Heart right ventricle (tissue), 16 donors: ENCODE measurements around the gene FCGBP. TPM values are rescaled to one million over a fixed set of nuclear protein-coding genes. Genes with fewer than 3 reads are reported as not detected.

Experiments
- ATAC-seq, 8 donors: fragments of 200-7000 bp; cut with Tn5 transposase; one replicate each; pipeline ENCODE4 v1.9.1; 2020; ENCODE audit warnings: mild to moderate bottlenecking in 8 of 8, moderate library complexity in 8 of 8, moderate number of reproducible peaks in 1 of 8
- DNase-seq, 2 donors: peaks; one replicate each; pipeline ENCODE4 v3.0.0-alpha.2; 2020
- H3K27ac ChIP-seq, 10 donors: fragments of 200-600 bp; sonication (generic) in 2 of 10; one replicate each; pipeline versions ENCODE4 v1.5.0 to v1.8.0; 2020 to 2022; ENCODE audit warnings: mild to moderate bottlenecking in 3 of 10
- H3K27me3 ChIP-seq, 7 donors: fragments of 200-600 bp; one replicate each; pipeline ENCODE4 v1.8.0; 2021 to 2022; ENCODE audit warnings: mild to moderate bottlenecking in 2 of 7
- H3K36me3 ChIP-seq, 9 donors: fragments of 200-600 bp; sonication (generic) in 1 of 9; one replicate each; pipeline versions ENCODE4 v1.5.0 to v1.8.0; 2020 to 2022; ENCODE audit warnings: mild to moderate bottlenecking in 2 of 9
- H3K4me1 ChIP-seq, 9 donors: fragments of 200-600 bp; sonication (generic) in 1 of 9; one replicate each; pipeline versions ENCODE4 v1.5.0 to v1.8.0; 2020 to 2022; ENCODE audit warnings: mild to moderate bottlenecking in 4 of 9
- H3K4me3 ChIP-seq, 10 donors: fragments of 200-600 bp; sonication (generic) in 2 of 10; one replicate each; pipeline versions ENCODE4 v1.5.0 to v1.8.0; 2020 to 2022; ENCODE audit warnings: mild to moderate bottlenecking in 7 of 10, moderate library complexity in 2 of 10
- H3K9me3 ChIP-seq, 11 donors: fragments of 200-600 bp in 10 of 11; sonication (generic) in 2 of 11; one replicate each; pipeline versions ENCODE4 v1.5.0 to v1.8.0; 2013 to 2022; ENCODE audit warnings: mild to moderate bottlenecking in 2 of 11, control low read depth in 1 of 11, moderate library complexity in 1 of 11
- CTCF ChIP-seq, 9 donors: fragments of 200-600 bp; sonication (generic) in 2 of 9; IDR thresholded peaks; one replicate each; pipeline versions ENCODE4 v1.5.0 to v1.8.0; 2021 to 2022; ENCODE audit warnings: antibody characterized with exemption in 9 of 9, mild to moderate bottlenecking in 5 of 9, moderate library complexity in 1 of 9
- WGBS, 2 donors: extraction: QIAGEN DNeasy Blood & Tissue Kit; methylation state at CpG; one replicate each; pipeline ENCODE4 v1.1.7; 2013; ENCODE audit warnings: inconsistent platforms in 1 of 2; 5-methylcytosine and 5-hydroxymethylcytosine counted together
- intact Hi-C, 10 donors: fragments of 100-400 bp; cut with DNase I; formaldehyde crosslinking; loops; one replicate each; pipeline versions ENCODE4 v1.11.1 to v1.14.2; 2022
- polyA plus RNA-seq, 2 donors: library from polyadenylated mRNA; stranded (reverse); fragments of 200-250 nt; gene quantifications; one replicate each; pipeline ENCODE4 v1.2.3, GENCODE V29; 2013
- total RNA-seq, 10 donors: library from RNA; stranded (reverse); fragmentation: NEBNext Ultra II Directional in 3 of 10; extraction: Animal tissue kit (Norgen Biotek cat#: 25700) in 3 of 10; gene quantifications; one replicate each; pipeline versions ENCODE4 v1.2.1 to v1.2.4, GENCODE V29; 2021 to 2023
- donor health status: Arrhythmogenic right ventricular cardiomyopathy.
- donor health status: ischemic (EF 13 %, LVEDD 7.1; RV severe dilation, severe dysfunction).
- donor health status: healthy with polysubstance abuse.
- donor health status: DM: no; HTN: yes; CAD: no.
- donor health status: DM: no; HTN: no; CAD: no.
- donor health status: ischemic (EF 25% LVEDD 6.9; RV normal size, moderate dysfunction).
- donor health status: ischemic (EF 25% LVEDD 5.7; RV mildly dilated, moderate dysfunction).
- donor health status: healthy.
- donor health status: DM: yes; HTN: yes; CAD: no.
- donor health status: Ischemic cardiomyopathy.
- donor health status: ischemic (EF 35%, LVEDD 5.7; RV mildly dilated, moderate dysfunction).
- donor health status: nonischemic (EF 11% LVEDD 7.7; RV severe dilation, severe dysfunction).
- donor health status: DM: yes; HTN: yes; CAD: no.
- donor health status: PGD.
- donor health status: ischemic (EF 29% LVEDD 5.4; RV normal size, mild dysfunction).
- donor health status: nonischemic (EF 23%, LVEDD 6.1; RV moderate dilation, normal function).

FCGBP gene
- total and polyA plus RNA-seq, 12 donors = 0.30 to 42.3 (median 1.5) TPM

GRCh38 chr19:39940221-39940833, 5.9 kb upstream of the FCGBP start:
- H3K9me3 ChIP-seq = peaks cover 0 to 26% (median 10%) of the 10 kb centered on the region in 11 donors
- no peak for DNase-seq
- H3K27me3 ChIP-seq = peaks cover 0 to 52% (median 9%) of the 10 kb centered on the region in 7 donors
- 57 to 74% methylated on average over 1 of the region's 1 CpG for WGBS, 2 donors
- H3K36me3 ChIP-seq = no peaks in the 10 kb centered on the region
- no peak for TF ChIP-seq CTCF (IDR thresholded peaks at IDR 0.05)
- H3K27ac ChIP-seq = peak overlapping the region in 1 of 10 donors; percentile 19
- no peak overlapping the region for H3K4me3 ChIP-seq
- peaks cover 0 to 74% (median 0%) of the 10 kb centered on the region in 9 donors for H3K4me1 ChIP-seq
- no peak for ATAC-seq
- intact Hi-C loops = no loop called here

- intact Hi-C loops = no loop called here
- 63 to 76% methylated on average over 6 of the region's 6 CpGs for WGBS, 2 donors
- Histone ChIP-seq H3K9me3 (peaks cover 0 to 26% (median 10%) of the 10 kb centered on the region in 11 donors), H3K27me3 (peaks cover 0 to 55% (median 8%) of the 10 kb centered on the region in 7 donors), H3K27ac (peak overlapping the region in 1 of 10 donors; percentile 16), H3K4me3 (no peak overlapping the region), H3K4me1 (peaks cover 0 to 66% (median 0%) of the 10 kb centered on the region in 9 donors), H3K36me3 (no peaks in the 10 kb centered on the region)
- no peak for TF ChIP-seq CTCF (IDR thresholded peaks at IDR 0.05)
- ATAC-seq (no peak), DNase-seq (no peak)
These were observed 5.1 kb upstream of the FCGBP start for GRCh38 chr19:39939556-39939955.

GRCh38 chr19:39937787-39938186, 3.4 kb upstream of the FCGBP start:
- TF ChIP-seq CTCF (IDR thresholded peaks at IDR 0.05) = no peak
- H3K36me3 ChIP-seq = no peaks in the 10 kb centered on the region
- H3K4me1 ChIP-seq = peaks cover 0 to 50% (median 0%) of the 10 kb centered on the region in 9 donors
- peaks cover 0 to 61% (median 9%) of the 10 kb centered on the region in 7 donors for H3K27me3 ChIP-seq
- no peak overlapping the region for H3K4me3 ChIP-seq
- 48 to 59% methylated on average over 2 of the region's 2 CpGs for WGBS, 2 donors
- H3K9me3 ChIP-seq = peaks cover 0 to 26% (median 10%) of the 10 kb centered on the region in 11 donors
- intact Hi-C loops = no loop called here
- no peak for ATAC-seq
- no peak overlapping the region for H3K27ac ChIP-seq
- DNase-seq = no peak

- Histone ChIP-seq H3K4me3 (no peak overlapping the region), H3K36me3 (no peaks in the 10 kb centered on the region), H3K9me3 (peaks cover 0 to 26% (median 10%) of the 10 kb centered on the region in 11 donors), H3K4me1 (peaks cover 0 to 46% (median 0%) of the 10 kb centered on the region in 9 donors), H3K27ac (no peak overlapping the region), H3K27me3 (peaks cover 0 to 67% (median 9%) of the 10 kb centered on the region in 7 donors)
- ATAC-seq (no peak), DNase-seq (no peak)
- 69 to 81% methylated on average over 5 of the region's 5 CpGs for WGBS, 2 donors
- intact Hi-C loops = no loop called here
- no peak for TF ChIP-seq CTCF (IDR thresholded peaks at IDR 0.05)
These were observed 2.8 kb upstream of the FCGBP start for GRCh38 chr19:39937094-39937720.
